Peyer's patch (tissue), 4 donors: ENCODE measurements around the gene ZBTB22.

Source experiments
- POLR2A ChIP-seq, 2 donors: fragments of 450-650 bp; IDR thresholded peaks; one replicate each; pipeline ENCODE4 v1.5.1; 2017; ENCODE audit warnings: antibody characterized with exemption in 2 of 2, mild to moderate bottlenecking in 2 of 2, moderate library complexity in 2 of 2
- TF ChIP-seq, protein P1 (sequence below), 6 experiments: fragments of 450-650 bp in 4 of 6; fragments of 200-600 bp in 2 of 6; sonication (generic) in 1 of 6; IDR thresholded peaks; one replicate each; pipeline ENCODE4 v1.5.1; 2017 to 2019; ENCODE audit warnings: antibody characterized with exemption in 6 of 6, mild to moderate bottlenecking in 3 of 6, moderate library complexity in 1 of 6

DNA sequence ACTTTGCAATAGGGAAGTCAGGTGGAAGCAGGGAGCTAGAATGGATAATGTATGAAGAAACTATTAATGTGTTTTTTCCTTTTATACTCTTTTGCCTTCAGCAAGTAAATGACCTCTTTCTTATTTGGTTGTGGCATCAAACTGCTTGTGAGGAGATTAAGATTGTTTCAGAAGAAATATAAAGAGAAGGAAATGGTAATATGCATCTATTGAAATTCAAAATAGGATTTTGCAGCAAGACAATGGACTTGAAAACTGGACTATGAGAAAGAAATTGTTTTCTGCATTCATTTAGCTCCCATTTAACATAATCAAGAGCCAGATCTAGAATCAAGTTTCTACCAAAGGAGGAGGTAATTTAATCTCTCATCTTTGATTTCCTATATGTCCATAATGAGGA, 41.8 kb upstream of the ZBTB22 start:
- TF ChIP-seq, protein P1, sequence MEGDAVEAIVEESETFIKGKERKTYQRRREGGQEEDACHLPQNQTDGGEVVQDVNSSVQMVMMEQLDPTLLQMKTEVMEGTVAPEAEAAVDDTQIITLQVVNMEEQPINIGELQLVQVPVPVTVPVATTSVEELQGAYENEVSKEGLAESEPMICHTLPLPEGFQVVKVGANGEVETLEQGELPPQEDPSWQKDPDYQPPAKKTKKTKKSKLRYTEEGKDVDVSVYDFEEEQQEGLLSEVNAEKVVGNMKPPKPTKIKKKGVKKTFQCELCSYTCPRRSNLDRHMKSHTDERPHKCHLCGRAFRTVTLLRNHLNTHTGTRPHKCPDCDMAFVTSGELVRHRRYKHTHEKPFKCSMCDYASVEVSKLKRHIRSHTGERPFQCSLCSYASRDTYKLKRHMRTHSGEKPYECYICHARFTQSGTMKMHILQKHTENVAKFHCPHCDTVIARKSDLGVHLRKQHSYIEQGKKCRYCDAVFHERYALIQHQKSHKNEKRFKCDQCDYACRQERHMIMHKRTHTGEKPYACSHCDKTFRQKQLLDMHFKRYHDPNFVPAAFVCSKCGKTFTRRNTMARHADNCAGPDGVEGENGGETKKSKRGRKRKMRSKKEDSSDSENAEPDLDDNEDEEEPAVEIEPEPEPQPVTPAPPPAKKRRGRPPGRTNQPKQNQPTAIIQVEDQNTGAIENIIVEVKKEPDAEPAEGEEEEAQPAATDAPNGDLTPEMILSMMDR (IDR thresholded peaks at IDR 0.05), result no peak
- TF ChIP-seq POLR2A (IDR thresholded peaks at IDR 0.05), result no peak
